Measurements from ENCODE around the gene BACE2. TPM values are rescaled to one million over a fixed set of nuclear protein-coding genes. Genes with fewer than 3 reads are reported as not detected.
"Not testable (repeated sequence)": the region's sequence is repeated elsewhere in the genome, so short reads cannot be mapped to it uniquely, and the experiment has no call there.

The BACE2 gene
- total RNA-seq, 1 donor from 2014 or later: 64.8 TPM

GRCh38 chr21:41302976-41303375, 135.0 kb downstream of the BACE2 start:
- Histone ChIP-seq H3K27me3 (ENCODE audit: control insufficient read depth, insufficient read depth, low read length) (no peaks in the 10 kb centered on the region), H3K36me3 (ENCODE audit: control insufficient read depth, insufficient read depth, low read length) (no peaks in the 10 kb centered on the region), H3K4me3 (ENCODE audit: low read depth, low read length) (no peak overlapping the region)
- TF ChIP-seq CTCF (IDR thresholded peaks at IDR 0.05; ENCODE audit: insufficient read depth, low read length, severe bottlenecking): no peak
- FAIRE-seq (no peak), DNase-seq (ENCODE audit: low read depth) (no peak)

GRCh38 chr21:41304068-41304720, 136.2 kb downstream of the BACE2 start:
- no peak for TF ChIP-seq CTCF (IDR thresholded peaks at IDR 0.05; ENCODE audit: insufficient read depth, low read length, severe bottlenecking)
- FAIRE-seq (no peak), DNase-seq (ENCODE audit: low read depth) (no peak)

GRCh38 chr21:41307219-41307618, 139.3 kb downstream of the BACE2 start:
- no peak for DNase-seq (ENCODE audit: low read depth)
- H3K36me3 ChIP-seq (ENCODE audit: control insufficient read depth, insufficient read depth, low read length): no peaks in the 10 kb centered on the region
- no peaks in the 10 kb centered on the region for H3K27me3 ChIP-seq (ENCODE audit: control insufficient read depth, insufficient read depth, low read length)
- no peak overlapping the region for H3K4me3 ChIP-seq (ENCODE audit: low read depth, low read length)
- TF ChIP-seq CTCF (IDR thresholded peaks at IDR 0.05; ENCODE audit: insufficient read depth, low read length, severe bottlenecking): no peak
- no peak for FAIRE-seq

More at GRCh38 chr21:41304068-41304720, 136.2 kb downstream of the BACE2 start:
- Histone ChIP-seq H3K4me3 (ENCODE audit: low read depth, low read length) (no peak overlapping the region), H3K27me3 (ENCODE audit: control insufficient read depth, insufficient read depth, low read length) (no peaks in the 10 kb centered on the region), H3K36me3 (ENCODE audit: control insufficient read depth, insufficient read depth, low read length) (no peaks in the 10 kb centered on the region)

GRCh38 chr21:41313285-41314164, 145.6 kb downstream of the BACE2 start:
- H3K36me3 ChIP-seq (ENCODE audit: control insufficient read depth, insufficient read depth, low read length); H3K4me3 ChIP-seq (ENCODE audit: low read depth, low read length); DNase-seq (ENCODE audit: low read depth); FAIRE-seq: not testable (repeated sequence)
- H3K27me3 ChIP-seq (ENCODE audit: control insufficient read depth, insufficient read depth, low read length): peaks cover 24% of the 10 kb centered on the region

GRCh38 chr21:41315726-41316125, 147.8 kb downstream of the BACE2 start:
- Histone ChIP-seq H3K4me3 (ENCODE audit: low read depth, low read length) (no peak overlapping the region), H3K36me3 (ENCODE audit: control insufficient read depth, insufficient read depth, low read length) (no peaks in the 10 kb centered on the region), H3K27me3 (ENCODE audit: control insufficient read depth, insufficient read depth, low read length) (peaks cover 31% of the 10 kb centered on the region)
- no peak for TF ChIP-seq CTCF (IDR thresholded peaks at IDR 0.05; ENCODE audit: insufficient read depth, low read length, severe bottlenecking)
- no peak for FAIRE-seq
- no peak for DNase-seq (ENCODE audit: low read depth)

Measured in bronchial epithelial cell (primary cell).